ENCODE data around the gene ZMYM4.

ZMYM4 gene

DNA sequence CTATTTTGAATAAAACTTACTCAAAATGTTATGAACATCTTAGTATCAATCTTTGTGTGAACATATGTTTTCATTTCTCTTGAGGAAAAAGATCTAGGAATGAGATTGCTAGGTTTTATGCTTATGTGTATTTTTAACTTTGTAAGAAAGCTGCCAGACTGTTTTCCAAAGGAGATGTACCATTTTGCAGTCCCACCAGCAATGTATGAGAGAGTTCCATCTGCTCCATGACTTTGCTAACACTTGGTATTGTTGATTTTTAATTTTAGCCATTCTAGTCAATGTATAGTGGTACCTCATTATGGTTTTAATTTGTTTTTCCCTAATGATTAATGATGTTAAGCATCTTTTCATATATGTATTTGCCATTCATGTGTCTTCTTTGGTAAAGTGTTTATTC, 132.5 kb downstream of the ZMYM4 start:
- no peak for DNase-seq (ENCODE audit: low read depth, low spot score)

GRCh38 chr1:35406103-35406502, 137.6 kb downstream of the ZMYM4 start:
- DNase-seq (ENCODE audit: low read depth, low spot score), result no peak

DNA sequence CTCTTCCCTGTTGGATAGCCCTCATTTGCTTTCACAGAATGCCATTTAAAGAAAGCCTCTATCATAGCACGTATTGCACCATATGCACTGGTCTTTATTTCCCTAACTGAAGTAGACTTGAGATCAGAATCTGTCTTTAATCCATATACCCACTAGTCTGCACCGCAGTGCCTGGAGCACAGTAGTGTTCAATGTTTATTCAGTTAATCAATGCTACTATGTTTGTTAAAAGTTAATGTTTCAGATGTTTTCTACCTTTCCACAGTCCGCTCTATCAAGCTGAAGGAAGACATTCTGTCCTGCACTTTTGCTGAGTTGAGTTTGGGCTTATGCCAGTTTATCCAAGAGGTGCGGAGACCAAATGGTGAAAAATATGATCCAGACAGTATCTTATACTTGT, 139.2 kb downstream of the ZMYM4 start:
- no peak for DNase-seq (ENCODE audit: low read depth, low spot score)

- no peak for DNase-seq (ENCODE audit: low read depth, low spot score)
Observed at GRCh38 chr1:35408925-35409324, 140.4 kb downstream of the ZMYM4 start.

GRCh38 chr1:35426097-35426586, 157.6 kb downstream of the ZMYM4 start:
- DNase-seq (ENCODE audit: low read depth, low spot score), result no peak

- no peak for DNase-seq (ENCODE audit: low read depth, low spot score)
Observed at GRCh38 chr1:35428360-35428759, 159.9 kb downstream of the ZMYM4 start.

DNA sequence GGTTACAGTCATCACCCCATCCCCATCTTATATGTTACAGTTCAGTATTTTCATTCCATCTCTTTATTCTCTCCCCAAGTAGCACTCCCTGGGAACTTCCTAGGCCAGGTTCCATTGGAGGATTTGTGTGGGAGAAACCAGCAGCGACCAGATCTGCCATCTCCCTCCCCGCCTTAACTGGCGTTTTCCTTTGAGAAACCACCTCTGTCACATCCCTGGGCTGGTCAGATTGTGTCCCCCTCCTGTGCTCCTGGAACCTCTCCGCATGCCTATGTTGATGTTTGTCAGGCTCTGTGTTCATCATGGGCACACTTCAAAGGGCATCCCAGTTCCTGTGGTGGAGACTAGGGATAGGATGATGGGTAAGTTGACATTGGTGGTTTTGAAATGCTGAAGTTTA, 162.3 kb downstream of the ZMYM4 start:
- no peak for DNase-seq (ENCODE audit: low read depth, low spot score)

DNA sequence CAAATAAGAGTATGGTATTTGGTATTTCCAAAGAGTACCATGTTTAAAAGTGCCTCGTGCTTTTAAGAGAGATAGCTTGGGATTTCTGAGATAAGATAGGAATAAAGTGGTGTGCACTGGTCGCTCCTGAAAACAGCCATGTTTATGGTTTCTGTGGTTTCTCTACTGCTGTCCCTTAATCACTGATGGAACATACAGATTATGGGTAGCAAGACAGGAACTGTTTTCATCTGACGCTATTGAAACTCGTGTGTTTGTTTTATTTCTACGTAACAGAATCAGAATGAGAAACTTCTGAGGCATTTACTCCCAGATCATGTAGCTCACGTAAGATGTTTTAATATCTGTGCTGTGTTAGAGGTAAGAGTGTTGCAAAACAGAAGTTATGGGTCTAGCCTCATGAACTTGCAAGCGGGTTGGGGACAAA, 162.7 kb downstream of the ZMYM4 start:
- DNase-seq (ENCODE audit: low read depth, low spot score), result no peak

GRCh38 chr1:35432231-35432630, 163.7 kb downstream of the ZMYM4 start:
- no peak for DNase-seq (ENCODE audit: low read depth, low spot score)

DNA sequence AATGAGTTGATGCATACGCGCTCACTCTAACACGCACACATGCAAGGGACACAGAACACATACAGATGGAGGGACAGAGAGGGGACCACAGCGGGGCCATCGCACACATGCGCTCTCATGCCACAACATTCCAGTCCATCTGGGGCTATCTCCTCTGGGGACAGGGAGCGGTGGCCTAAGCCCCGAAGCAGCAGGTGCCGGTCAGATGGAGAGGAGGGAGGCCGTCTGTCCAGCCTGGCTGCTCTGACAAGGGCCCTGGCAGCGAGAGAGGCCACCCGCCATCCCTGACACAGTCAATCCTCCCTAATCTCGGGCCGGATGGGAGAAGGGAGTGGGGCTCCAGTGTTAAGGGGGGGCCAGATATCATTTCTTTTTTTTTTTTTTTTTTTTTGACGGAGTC, 165.2 kb downstream of the ZMYM4 start:
- DNase-seq (ENCODE audit: low read depth, low spot score), result no peak

DNA sequence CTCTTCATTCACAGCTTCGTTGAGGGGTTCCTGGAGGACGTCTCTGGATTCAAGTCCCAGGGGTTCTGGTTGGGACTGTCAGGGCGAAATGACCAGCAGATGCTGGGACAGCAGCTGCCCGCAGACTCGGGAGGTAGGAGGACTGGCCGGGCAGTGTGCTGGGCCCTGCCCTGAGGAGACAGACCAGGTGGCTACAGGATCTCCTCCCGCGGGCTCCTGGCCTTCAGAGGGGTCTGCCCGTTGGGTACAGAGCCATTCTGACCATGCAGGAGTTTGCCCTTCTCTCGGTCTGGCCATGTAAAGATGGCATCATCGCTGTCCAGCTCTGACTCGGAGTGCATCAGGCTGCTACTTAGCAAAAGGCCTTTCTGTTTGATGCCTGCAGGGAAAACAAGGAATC, 166.2 kb downstream of the ZMYM4 start:
- no peak for DNase-seq (ENCODE audit: low read depth, low spot score)

- no peak for DNase-seq (ENCODE audit: low read depth, low spot score)
Observed at GRCh38 chr1:35436078-35436477, 167.6 kb downstream of the ZMYM4 start.

DNA sequence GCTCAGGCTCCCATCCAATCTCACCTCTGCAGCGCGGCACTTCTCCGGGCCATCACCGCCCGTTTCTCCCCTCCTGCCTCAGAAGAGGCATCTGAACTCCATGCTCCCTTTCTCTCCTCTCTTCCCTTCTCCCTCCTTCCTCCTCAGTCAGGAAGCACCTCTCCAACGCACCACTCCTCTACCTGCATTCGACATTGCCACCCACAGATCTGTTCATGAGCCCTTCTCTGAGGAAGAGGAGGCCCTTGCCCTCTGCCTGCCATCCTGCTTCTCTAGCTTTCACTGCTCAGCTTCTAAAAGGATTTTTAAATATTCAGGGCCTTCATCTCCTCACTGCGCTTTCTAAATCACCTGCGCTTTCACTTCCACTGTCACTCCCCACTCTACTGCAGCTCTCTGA, 168.7 kb downstream of the ZMYM4 start:
- DNase-seq (ENCODE audit: low read depth, low spot score), result no peak

- no peak for DNase-seq (ENCODE audit: low read depth, low spot score)
Observed at GRCh38 chr1:35439626-35440025, 171.1 kb downstream of the ZMYM4 start.

- DNase-seq (ENCODE audit: low read depth, low spot score), result no peak
Observed at GRCh38 chr1:35441926-35442579, 173.5 kb downstream of the ZMYM4 start.

DNA sequence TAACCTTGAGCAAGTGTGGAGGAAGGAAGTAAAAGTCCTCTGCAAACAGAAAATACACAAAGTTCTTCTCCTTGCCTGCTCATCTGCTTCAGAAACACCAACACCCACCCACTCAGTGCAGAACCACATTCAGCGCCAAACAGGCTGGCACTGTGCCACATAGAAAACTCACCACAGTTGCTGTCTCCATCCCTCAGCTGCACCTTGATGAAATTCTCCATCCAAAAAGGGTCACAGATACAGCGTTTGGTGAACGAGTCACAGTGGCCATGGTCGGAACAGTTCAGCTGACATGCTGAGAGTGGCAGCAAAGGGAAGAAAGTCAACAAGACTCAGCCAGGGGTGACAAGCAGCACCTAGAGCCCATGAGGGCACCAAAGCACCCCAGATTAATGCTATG, 174.2 kb downstream of the ZMYM4 start:
- peak; percentile 22 for DNase-seq (ENCODE audit: low read depth, low spot score)

DNA sequence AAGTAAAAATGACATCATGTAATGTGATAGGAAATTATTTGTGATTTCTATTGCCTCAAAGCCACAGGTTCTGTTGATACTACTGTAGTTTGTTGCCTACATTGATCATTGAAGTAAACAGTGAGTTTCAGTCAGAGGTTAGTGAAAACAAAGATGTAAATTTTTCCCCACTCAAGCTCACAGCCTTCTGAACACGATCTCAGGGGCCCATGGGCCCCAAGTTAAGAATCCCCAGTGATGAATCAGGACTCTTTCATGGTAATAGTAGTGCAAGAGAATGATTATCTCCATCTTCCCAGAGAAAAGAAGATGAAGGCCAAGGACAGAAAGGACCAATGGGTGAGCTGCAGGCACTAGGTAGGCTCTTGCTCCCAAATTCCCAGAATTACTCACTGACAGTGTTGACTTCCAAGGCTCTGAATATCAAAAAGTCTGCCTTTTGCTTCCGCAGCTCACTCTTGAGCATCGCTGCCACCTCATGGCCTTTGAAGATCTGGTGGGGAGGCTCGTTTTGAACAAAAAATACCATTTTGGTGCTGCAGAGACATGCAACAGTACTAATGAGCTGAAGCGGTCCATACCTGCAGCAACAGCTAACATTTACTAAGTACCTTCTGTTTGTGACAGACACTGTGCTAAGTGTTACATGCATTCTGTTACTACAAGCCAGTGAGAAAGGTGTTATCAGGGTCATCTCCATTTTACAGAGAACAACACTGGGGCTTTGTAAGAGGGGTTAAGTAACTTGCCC, 175.4 kb downstream of the ZMYM4 start:
- DNase-seq (ENCODE audit: low read depth, low spot score), result no peak

DNA sequence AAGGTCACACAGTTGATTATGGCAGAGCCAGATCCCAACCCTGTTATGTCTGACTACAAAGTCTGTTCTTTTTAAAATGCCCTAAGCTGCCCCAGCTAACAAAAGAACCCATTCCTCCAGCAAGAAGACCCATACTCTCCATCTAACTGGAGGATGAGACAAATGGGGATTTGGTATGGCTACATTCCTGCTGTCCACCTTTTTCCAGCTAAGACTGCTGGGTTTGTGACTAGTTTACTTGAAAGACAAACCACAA, 175.9 kb downstream of the ZMYM4 start:
- no peak for DNase-seq (ENCODE audit: low read depth, low spot score)

DNA sequence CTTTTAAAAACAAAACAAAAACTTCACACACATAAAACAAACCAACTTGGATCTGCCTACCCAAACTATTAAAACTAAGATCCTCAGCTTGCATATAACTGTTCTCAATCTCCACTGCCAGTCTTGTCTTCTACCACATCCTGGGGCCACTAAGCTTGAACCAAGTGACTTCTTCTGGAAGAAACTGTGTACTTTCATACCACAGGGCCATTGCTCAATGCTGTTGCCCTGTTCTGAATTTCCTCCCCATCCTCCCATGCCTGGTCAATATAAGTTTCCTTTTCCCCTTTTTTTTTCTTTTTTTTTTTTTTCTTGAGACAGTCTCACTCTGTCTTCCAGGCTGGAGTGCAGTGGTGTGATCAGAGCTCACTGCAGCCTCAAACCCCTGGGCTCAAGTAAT, 178.8 kb downstream of the ZMYM4 start:
- DNase-seq (ENCODE audit: low read depth, low spot score), result no peak

DNA sequence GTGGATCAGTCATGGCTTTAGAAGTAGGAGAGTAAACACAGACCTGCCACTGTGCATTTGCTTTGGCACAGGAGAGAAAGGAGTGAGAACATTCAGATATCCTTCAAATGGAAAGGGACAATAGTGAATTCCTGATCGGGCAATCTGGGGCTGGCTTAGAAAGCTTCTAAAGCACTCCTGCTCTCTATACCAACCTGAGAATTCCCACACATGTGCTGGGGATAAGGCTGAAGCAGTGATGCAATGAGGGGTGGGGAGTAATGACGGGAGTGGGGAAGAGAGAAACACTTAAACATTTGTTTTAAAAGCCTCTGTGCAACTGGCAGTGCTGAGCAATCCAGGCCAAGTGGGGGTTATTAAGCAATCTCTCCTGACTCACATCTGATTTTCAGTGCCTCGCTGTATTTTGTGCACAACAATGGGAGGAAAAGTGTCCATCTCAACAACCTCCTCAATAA, 179.9 kb downstream of the ZMYM4 start:
- DNase-seq (ENCODE audit: low read depth, low spot score), result no peak

GRCh38 chr1:35449334-35450008, 181.0 kb downstream of the ZMYM4 start:
- no peak for DNase-seq (ENCODE audit: low read depth, low spot score)

DNA sequence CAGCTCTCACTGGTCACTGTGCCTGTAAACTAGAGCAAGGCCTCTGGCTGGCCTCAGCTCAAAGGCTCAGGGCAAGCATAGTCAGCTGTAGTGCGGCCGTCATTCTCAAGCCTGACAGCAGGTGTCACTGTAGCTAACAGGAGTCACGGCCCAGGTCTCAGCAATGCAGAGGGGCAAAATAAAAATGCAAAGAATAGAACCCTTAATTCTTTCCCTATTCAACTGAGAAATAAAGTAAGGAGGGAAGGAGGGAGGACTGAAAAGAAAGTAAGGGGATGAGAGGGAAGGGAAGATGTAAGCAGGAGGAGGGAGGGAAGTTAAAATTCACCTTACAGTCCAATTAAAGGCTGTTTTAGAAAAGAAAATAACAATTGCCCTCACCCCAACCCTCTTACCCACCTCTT, 182.6 kb downstream of the ZMYM4 start:
- peak; percentile 57 for DNase-seq (ENCODE audit: low read depth, low spot score)
